Glutamatergic neuron (in vitro differentiated cells): Measurements from ENCODE around the gene ZFP92. TPM values are rescaled to one million over a fixed set of nuclear protein-coding genes. Genes with fewer than 3 reads are reported as not detected.

Experiments used
- DNase-seq: peaks from one replicate; pipeline ENCODE4 v3.0.0; 2022
- H3K27ac Mint-ChIP-seq: one replicate; pipeline ENCODE4 v1.8.0; 2020; ENCODE audit warnings: mild to moderate bottlenecking, mixed read lengths, inconsistent platforms; ENCODE audit not compliant: unreplicated experiment
- H3K27me3 Mint-ChIP-seq: one replicate; pipeline ENCODE4 v1.8.0; 2020; ENCODE audit warnings: mild to moderate bottlenecking, moderate library complexity, mixed read lengths, inconsistent platforms; ENCODE audit not compliant: unreplicated experiment
- H3K36me3 Mint-ChIP-seq: one replicate; pipeline ENCODE4 v1.8.0; 2020; ENCODE audit warnings: mild to moderate bottlenecking, mixed read lengths, inconsistent platforms; ENCODE audit not compliant: unreplicated experiment
- H3K4me1 Mint-ChIP-seq: one replicate; pipeline ENCODE4 v1.8.0; 2020; ENCODE audit warnings: mild to moderate bottlenecking, low read depth, mixed read lengths, inconsistent platforms; ENCODE audit not compliant: unreplicated experiment
- H3K4me3 Mint-ChIP-seq: one replicate; pipeline ENCODE4 v1.8.0; 2020; ENCODE audit warnings: mild to moderate bottlenecking, mixed read lengths, inconsistent platforms; ENCODE audit not compliant: unreplicated experiment
- H3K9me3 Mint-ChIP-seq: one replicate; pipeline ENCODE4 v1.8.0; 2020; ENCODE audit warnings: mild to moderate bottlenecking, moderate library complexity, mixed read lengths, inconsistent platforms; ENCODE audit not compliant: unreplicated experiment
- CTCF ChIP-seq: fragments of 200-600 bp; sonication (generic); IDR thresholded peaks from one replicate; pipeline ENCODE4 v1.5.0; 2021; ENCODE audit not compliant: partially characterized antibody, unreplicated experiment
- total RNA-seq: library from RNA; stranded (reverse); fragmentation: NEBNext Ultra II Directional; extraction: Animal tissue kit (Norgen Biotek cat#: 25700); gene quantifications from one replicate; pipeline ENCODE4 v1.2.1, GENCODE V29; 2021; ENCODE audit not compliant: unreplicated experiment

ZFP92 gene
- total RNA-seq, 1 donor from 2014 or later: 0.07 TPM

DNA sequence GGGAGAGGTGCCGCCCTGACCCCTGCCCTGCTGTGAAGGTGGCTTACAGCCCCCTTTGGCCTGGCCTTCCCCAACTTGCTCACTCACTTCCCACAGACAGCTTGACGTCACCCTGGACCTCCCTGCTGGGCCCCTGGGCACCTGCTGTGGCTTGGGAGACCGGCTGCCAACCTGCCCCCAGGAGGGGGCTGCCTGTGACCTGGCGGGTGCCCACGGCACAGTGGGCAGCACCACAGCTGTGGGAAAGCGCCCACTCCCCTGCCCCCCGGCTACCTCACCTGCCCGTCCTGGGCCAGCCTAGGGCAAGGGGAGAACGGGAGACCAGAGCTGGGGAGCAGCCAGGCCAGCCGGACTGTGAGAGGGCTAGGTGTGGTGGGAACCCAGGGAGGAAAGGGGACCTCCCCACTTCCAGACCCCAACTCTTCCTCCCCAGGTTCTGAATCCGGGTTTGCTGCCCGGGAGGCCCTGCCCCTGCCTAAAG lies 2.4 kb upstream of the ZFP92 start:
- Mint-ChIP-seq H3K27ac (no peak overlapping the region), H3K4me3 (no peak overlapping the region), H3K4me1 (no peaks in the 10 kb centered on the region), H3K36me3 (no peaks in the 10 kb centered on the region), H3K27me3 (peaks cover 2% of the 10 kb centered on the region), H3K9me3 (peaks cover 1% of the 10 kb centered on the region)
- TF ChIP-seq CTCF: no peak
- no peak for DNase-seq

DNA sequence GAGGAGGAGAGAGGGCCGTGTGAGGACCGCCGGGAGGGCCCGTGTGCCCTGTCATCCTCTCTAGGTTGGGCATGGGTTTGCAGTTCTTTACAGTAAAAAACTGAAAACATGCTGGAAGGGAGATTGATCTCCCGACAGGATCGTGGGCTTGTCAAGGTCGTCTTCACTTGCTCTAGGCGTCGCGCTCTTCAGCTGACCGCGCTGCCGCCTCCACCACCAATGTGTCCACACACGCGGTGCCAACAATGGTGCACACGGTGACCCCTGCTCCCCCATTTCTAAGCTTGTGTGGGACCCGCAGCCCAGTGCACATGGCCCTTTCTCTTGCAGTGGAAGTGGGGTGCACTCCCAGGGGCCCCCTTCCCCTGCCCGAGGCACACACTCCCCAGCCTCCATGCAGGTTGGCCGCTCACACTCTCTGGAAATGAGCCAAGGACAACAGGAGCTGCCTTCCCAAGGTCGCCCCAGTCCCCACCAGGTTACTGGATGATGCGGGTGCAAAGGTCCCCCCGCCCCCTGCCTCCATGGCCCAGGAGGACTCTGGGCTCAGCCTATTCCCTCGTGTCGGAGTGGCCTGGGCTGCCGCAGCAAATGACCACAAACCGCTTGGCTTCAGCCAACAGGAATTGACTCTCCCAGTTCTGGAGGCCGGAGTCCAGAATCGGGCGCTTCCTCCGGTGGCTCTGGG lies 1.7 kb upstream of the ZFP92 start:
- H3K9me3 Mint-ChIP-seq: peaks cover 1% of the 10 kb centered on the region
- H3K27ac Mint-ChIP-seq: no peak overlapping the region
- no peaks in the 10 kb centered on the region for H3K4me1 Mint-ChIP-seq
- no peak overlapping the region for H3K4me3 Mint-ChIP-seq
- DNase-seq: no peak
- TF ChIP-seq CTCF: no peak
- no peaks in the 10 kb centered on the region for H3K36me3 Mint-ChIP-seq
- H3K27me3 Mint-ChIP-seq: peaks cover 2% of the 10 kb centered on the region

DNA sequence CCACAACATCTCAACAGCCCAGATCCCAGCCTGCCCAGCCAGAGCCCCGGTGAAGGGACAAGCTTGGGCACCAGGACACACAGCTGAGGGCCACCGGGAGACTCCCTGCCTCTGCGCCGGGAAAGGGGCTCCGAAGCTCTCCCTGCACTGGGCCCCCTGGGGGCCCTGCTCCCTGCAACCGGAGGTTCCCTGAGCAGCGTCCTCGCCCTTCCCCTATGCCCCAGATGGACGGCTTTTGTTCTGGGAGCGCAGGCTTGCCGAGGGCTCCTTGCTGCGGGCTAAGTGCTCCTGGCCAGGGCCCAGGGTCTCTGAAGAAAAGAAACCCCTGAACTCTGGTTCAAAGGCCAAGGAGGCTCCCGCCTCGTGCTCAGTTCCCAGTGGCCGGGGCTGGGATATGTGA lies 899 bp upstream of the ZFP92 start:
- Mint-ChIP-seq H3K9me3 (peaks cover 1% of the 10 kb centered on the region), H3K27ac (no peak overlapping the region), H3K27me3 (peaks cover 2% of the 10 kb centered on the region), H3K36me3 (no peaks in the 10 kb centered on the region), H3K4me3 (no peak overlapping the region), H3K4me1 (no peaks in the 10 kb centered on the region)
- TF ChIP-seq CTCF: no peak
- DNase-seq: no peak

DNA sequence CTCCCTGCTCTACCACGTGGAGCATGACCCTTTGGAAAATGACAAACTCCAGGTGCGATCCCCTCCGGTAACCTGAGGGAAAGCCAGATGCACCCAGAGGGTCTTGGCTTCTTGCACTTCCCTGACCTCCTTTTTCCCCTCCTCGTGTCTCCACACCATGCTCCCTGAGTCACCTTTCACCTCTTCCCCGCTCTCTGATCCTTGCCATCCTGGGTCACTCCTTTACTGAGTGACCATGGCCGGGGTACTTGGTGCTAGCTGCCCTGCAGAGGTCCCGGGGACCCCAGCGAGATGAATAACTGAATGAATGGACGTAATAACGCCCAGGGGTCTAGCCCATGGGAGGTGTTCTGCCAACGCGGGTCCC lies 401 bp upstream of the ZFP92 start:
- Mint-ChIP-seq H3K4me3 (peak overlapping the region; percentile 52), H3K27ac (no peak overlapping the region), H3K36me3 (no peaks in the 10 kb centered on the region), H3K9me3 (peaks cover 1% of the 10 kb centered on the region), H3K4me1 (no peaks in the 10 kb centered on the region), H3K27me3 (peaks cover 2% of the 10 kb centered on the region)
- DNase-seq: no peak
- TF ChIP-seq CTCF: no peak

DNA sequence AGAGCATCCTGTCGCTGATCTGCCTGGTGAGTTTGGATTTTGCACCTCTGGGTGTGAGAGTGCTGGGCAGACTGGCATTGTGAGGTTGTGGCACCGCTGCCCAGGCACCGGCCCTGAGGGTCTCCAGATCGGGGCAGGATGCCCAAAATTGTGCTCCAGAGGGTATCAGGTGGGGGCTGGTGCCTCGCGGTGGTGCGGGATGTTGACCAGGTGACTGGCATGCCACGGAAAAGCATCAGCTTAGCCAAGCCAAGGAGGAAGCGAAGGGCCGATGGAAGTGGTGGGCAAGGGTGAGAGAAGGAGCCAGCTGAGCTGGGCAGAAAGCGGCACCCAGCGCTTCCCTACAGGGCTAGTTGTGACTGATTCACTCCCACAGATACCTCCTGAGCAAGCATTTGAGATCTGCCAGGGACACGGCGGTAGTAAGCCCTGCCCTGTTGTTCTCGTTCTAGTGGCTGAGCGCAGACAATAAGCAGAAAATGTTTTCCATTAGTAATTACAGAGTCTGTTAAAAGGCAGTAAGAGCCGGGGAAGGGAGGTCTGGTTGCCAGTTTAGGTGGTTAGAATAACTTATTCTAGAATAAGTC lies 809 bp downstream of the ZFP92 start:
- H3K9me3 Mint-ChIP-seq: peaks cover 1% of the 10 kb centered on the region
- no peak overlapping the region for H3K27ac Mint-ChIP-seq
- no peaks in the 10 kb centered on the region for H3K4me1 Mint-ChIP-seq
- peaks cover 2% of the 10 kb centered on the region for H3K27me3 Mint-ChIP-seq
- TF ChIP-seq CTCF: no peak
- no peak for DNase-seq
- no peaks in the 10 kb centered on the region for H3K36me3 Mint-ChIP-seq
- no peak overlapping the region for H3K4me3 Mint-ChIP-seq
